ENCODE results near the gene SLC7A14.

DNA sequence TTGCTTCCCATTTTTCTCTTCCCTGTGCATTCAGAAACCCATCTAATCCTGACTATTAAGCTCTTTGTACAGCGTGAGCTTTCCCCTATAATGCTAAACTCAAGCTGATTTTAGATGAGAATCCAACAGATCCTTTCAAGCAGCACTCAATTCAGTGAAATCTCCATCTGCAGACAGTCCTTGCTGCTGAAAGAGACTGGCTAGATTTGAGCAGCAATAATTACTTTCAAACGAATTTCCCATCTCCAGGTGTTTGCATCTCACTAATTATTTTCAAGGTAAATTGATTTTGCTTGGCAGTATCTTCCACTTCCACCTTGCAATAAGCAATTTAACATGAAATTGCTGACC lies 49.5 kb upstream of the SLC7A14 start:
- TF ChIP-seq, protein P1, sequence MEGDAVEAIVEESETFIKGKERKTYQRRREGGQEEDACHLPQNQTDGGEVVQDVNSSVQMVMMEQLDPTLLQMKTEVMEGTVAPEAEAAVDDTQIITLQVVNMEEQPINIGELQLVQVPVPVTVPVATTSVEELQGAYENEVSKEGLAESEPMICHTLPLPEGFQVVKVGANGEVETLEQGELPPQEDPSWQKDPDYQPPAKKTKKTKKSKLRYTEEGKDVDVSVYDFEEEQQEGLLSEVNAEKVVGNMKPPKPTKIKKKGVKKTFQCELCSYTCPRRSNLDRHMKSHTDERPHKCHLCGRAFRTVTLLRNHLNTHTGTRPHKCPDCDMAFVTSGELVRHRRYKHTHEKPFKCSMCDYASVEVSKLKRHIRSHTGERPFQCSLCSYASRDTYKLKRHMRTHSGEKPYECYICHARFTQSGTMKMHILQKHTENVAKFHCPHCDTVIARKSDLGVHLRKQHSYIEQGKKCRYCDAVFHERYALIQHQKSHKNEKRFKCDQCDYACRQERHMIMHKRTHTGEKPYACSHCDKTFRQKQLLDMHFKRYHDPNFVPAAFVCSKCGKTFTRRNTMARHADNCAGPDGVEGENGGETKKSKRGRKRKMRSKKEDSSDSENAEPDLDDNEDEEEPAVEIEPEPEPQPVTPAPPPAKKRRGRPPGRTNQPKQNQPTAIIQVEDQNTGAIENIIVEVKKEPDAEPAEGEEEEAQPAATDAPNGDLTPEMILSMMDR (conservative IDR thresholded peaks at IDR 0.05): no peak
- no peak for TF ChIP-seq ZFX (IDR thresholded peaks at IDR 0.05)

All from C4-2B (cell line).